Fibroblast of lung (primary cell): Measurements from ENCODE around the gene NUPR1. TPM values are rescaled to one million over a fixed set of nuclear protein-coding genes. Genes with fewer than 3 reads are reported as not detected.

ENCODE experiments used
- DNase-seq, 2 donors: peaks; one replicate each; pipeline versions ENCODE4 v3.0.0 to v3.0.0-alpha.2; 2010; ENCODE audit warnings: low read depth in 2 of 2
- H2AFZ ChIP-seq: 2 replicates; pipeline ENCODE4 v1.5.1; 2012; ENCODE audit warnings: low read length, control low read depth, inconsistent platforms
- H3K27ac ChIP-seq: 2 replicates; pipeline ENCODE4 v1.5.1; 2011; ENCODE audit warnings: low read length, control low read depth; ENCODE audit not compliant: insufficient read depth
- H3K27me3 ChIP-seq: 2 replicates; pipeline ENCODE4 v1.5.1; 2011; ENCODE audit warnings: mild to moderate bottlenecking, low read length; ENCODE audit not compliant: control insufficient read depth, insufficient read depth
- H3K36me3 ChIP-seq: 2 replicates; pipeline ENCODE4 v1.5.1; 2011; ENCODE audit warnings: low read length; ENCODE audit not compliant: control insufficient read depth, insufficient read depth
- H3K4me1 ChIP-seq: 2 replicates; pipeline ENCODE4 v1.5.1; 2011; ENCODE audit warnings: low read length; ENCODE audit not compliant: control insufficient read depth, insufficient read depth; ENCODE audit errors: extremely low read depth
- H3K4me2 ChIP-seq: 2 replicates; pipeline ENCODE4 v1.5.1; 2011; ENCODE audit warnings: low read length, control low read depth; ENCODE audit not compliant: insufficient read depth; ENCODE audit errors: extremely low read depth
- H3K4me3 ChIP-seq, 4 experiments: fragments of 200-600 bp in 1 of 4; sonication (generic) in 1 of 4; replicated peaks in 1 of 4; 2 replicates each; pipeline ENCODE4 v1.5.1; 2011 to 2016; ENCODE audit warnings: low read length in 4 of 4, low read depth in 3 of 4, mild to moderate bottlenecking in 3 of 4, control low read depth in 2 of 4, inconsistent platforms in 1 of 4, mixed read lengths in 1 of 4; ENCODE audit not compliant: insufficient read depth in 1 of 4; ENCODE audit errors: control extremely low read depth in 1 of 4
- H3K79me2 ChIP-seq: 2 replicates; pipeline ENCODE4 v1.5.1; 2012; ENCODE audit warnings: mild to moderate bottlenecking, low read length, inconsistent platforms; ENCODE audit not compliant: control insufficient read depth, insufficient read depth
- H3K9ac ChIP-seq: 2 replicates; pipeline ENCODE4 v1.5.1; 2011; ENCODE audit warnings: mild to moderate bottlenecking, low read length, control low read depth; ENCODE audit not compliant: insufficient read depth
- H3K9me3 ChIP-seq: 2 replicates; pipeline ENCODE4 v1.5.1; 2012; ENCODE audit warnings: low read depth, low read length; ENCODE audit not compliant: control insufficient read depth, insufficient read depth
- H4K20me1 ChIP-seq: 2 replicates; pipeline ENCODE4 v1.5.1; 2011; ENCODE audit warnings: low read length; ENCODE audit not compliant: control insufficient read depth, insufficient read depth; ENCODE audit errors: extremely low read depth
- EZH2 ChIP-seq: IDR thresholded peaks from 2 replicates; pipeline ENCODE4 v1.5.1; 2012; ENCODE audit warnings: low read length, control low read depth, mild to moderate bottlenecking; ENCODE audit errors: missing control alignments
- polyA plus RNA-seq, 2 donors: library from polyadenylated mRNA; depleted of rRNA in 1 of 2; stranded (reverse) in 1 of 2; unstranded in 1 of 2; fragments of >200 nt; gene quantifications; 2 replicates each; pipeline ENCODE4 v1.2.1, GENCODE V29; 2011 to 2012; ENCODE audit warnings: missing spikeins in 1 of 2
- total RNA-seq: library from RNA; depleted of rRNA; stranded (reverse); fragments of >200 nt; gene quantifications from 2 replicates; pipeline ENCODE4 v1.2.1, GENCODE V29; 2014
- TF ChIP-seq, protein P1 (sequence below), 2 donors: IDR thresholded peaks in 1 of 2; conservative IDR thresholded peaks in 1 of 2; 1 replicate in 1 of 2; 2 replicates in 1 of 2; pipeline ENCODE4 v1.5.1; 2011 to 2012; ENCODE audit warnings: low read length in 2 of 2, control low read depth in 1 of 2, inconsistent platforms in 1 of 2, low read depth in 1 of 2, mild to moderate bottlenecking in 1 of 2

The NUPR1 gene
- total and polyA plus RNA-seq, 2 donors (not counting 1 experiment from before 2014, with no cell fraction given) = 38.0 to 87.0 TPM

DNA sequence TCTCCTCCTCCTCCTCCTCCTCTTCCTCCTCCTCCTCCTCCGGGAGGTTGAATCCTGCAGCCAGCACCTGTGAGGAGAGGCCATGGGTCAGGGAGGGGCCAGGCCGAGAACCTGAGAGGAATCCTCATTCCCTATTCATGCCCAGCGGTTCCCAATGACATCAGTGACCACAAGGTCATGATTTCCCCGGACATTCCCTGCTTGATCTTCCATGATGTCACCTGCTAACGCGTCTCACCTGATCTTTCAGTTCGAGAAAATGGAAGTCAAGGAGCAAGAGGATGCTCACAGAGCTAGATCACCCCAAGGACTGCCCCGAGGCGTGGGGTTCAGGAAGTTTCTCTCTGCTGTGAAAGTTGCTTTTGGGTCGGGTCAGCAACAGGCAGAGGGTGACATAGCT, 38.9 kb downstream of the NUPR1 start:
- H3K4me3 ChIP-seq = no peak overlapping the region
- no peaks in the 10 kb centered on the region for H3K4me1 ChIP-seq
- H3K27me3 ChIP-seq = peaks cover 7% of the 10 kb centered on the region
- DNase-seq = no peak
- no peak overlapping the region for H2AFZ ChIP-seq
- H3K9ac ChIP-seq = no peak overlapping the region
- no peaks in the 10 kb centered on the region for H4K20me1 ChIP-seq
- no peaks in the 10 kb centered on the region for H3K9me3 ChIP-seq
- no peak overlapping the region for H3K4me2 ChIP-seq
- TF ChIP-seq EZH2 = no peak
- TF ChIP-seq, protein P1, sequence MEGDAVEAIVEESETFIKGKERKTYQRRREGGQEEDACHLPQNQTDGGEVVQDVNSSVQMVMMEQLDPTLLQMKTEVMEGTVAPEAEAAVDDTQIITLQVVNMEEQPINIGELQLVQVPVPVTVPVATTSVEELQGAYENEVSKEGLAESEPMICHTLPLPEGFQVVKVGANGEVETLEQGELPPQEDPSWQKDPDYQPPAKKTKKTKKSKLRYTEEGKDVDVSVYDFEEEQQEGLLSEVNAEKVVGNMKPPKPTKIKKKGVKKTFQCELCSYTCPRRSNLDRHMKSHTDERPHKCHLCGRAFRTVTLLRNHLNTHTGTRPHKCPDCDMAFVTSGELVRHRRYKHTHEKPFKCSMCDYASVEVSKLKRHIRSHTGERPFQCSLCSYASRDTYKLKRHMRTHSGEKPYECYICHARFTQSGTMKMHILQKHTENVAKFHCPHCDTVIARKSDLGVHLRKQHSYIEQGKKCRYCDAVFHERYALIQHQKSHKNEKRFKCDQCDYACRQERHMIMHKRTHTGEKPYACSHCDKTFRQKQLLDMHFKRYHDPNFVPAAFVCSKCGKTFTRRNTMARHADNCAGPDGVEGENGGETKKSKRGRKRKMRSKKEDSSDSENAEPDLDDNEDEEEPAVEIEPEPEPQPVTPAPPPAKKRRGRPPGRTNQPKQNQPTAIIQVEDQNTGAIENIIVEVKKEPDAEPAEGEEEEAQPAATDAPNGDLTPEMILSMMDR (conservative IDR thresholded peaks at IDR 0.05 in 1 of 2, IDR thresholded peaks at IDR 0.05 in 1 of 2; ENCODE audit: low read depth in 1 of 2, low read length in 2 of 2) = no peak
- no peaks in the 10 kb centered on the region for H3K79me2 ChIP-seq
- no peak overlapping the region for H3K27ac ChIP-seq
- H3K36me3 ChIP-seq = no peaks in the 10 kb centered on the region

DNA sequence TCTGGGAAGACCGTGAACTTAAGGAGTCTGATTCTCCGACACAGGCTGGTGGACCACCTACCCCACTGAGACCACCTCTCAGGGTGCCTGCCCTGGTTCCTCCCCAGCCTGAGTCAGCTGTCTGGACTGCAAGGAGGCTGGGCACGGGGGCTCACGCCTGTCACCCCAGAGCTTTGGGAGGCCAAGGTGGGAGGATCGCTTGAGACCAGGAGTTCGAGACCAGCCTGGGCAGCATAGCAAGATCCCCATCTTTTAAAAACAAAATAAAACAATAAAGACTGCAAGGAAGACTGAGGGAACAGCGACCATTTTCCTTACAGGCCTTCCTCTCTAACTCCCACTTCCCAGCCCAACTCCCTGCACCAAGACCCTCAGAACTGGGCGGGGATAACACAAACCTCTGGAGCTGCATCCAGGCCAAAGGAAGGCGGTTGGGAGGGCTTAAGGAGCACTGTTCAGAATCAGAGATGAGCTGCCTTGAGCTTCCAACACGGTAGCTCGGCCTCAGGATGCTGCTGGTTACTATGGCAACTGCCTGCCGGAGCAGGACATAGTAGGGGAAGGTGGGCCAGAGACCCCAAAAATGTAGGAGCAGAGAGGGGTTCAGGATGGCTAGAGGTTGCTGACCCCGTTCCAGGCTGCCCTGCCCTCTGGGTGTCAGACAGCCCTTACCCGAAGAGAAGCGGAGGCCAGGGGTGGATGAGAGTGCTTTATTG, 40.0 kb downstream of the NUPR1 start:
- Histone ChIP-seq H3K27me3 (peaks cover 7% of the 10 kb centered on the region), H3K9ac (no peak overlapping the region), H3K79me2 (no peaks in the 10 kb centered on the region), H3K4me3 (no peak overlapping the region), H3K27ac (no peak overlapping the region), H4K20me1 (no peaks in the 10 kb centered on the region), H3K36me3 (no peaks in the 10 kb centered on the region), H3K4me1 (no peaks in the 10 kb centered on the region), H3K9me3 (no peaks in the 10 kb centered on the region), H2AFZ (no peak overlapping the region), H3K4me2 (no peak overlapping the region)
- no peak for TF ChIP-seq EZH2
- TF ChIP-seq, protein P1 (conservative IDR thresholded peaks at IDR 0.05 in 1 of 2, IDR thresholded peaks at IDR 0.05 in 1 of 2; ENCODE audit: low read depth in 1 of 2, low read length in 2 of 2) = no peak
- no peak for DNase-seq

DNA sequence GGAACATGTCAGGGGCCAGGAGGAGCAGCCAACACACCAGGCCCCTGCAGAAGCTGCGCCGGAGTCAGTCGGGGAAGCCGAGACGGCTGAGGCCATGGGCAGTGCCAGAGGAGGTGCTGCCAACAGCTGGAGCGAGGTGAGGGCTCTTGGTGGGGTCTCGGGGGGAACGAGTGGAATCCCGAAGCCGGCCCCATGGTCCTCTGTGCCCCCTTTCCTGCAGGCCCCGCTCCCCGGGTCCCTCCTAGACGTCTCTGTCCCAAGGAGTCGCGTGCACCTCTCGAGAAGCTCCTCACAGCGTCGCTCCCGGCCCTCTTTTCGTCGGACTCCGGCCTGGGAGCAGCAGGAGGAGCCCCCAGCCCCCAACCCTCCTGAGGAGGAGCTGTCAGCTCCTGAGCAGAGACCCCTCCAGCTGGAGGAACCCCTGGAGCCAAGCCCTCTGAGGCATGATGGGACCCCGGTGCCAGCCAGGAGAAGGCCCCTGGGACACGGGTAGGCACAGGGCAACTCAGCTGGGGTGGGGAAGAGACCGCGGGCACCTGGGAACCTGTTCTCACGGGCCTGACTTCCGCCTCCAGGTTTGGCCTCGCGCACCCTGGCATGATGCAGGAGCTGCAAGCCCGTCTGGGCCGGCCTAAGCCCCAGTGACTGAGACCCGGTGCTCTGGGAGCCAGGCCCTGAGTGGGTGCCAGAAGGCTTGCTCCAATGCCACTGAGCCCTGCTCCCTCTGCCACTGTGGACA, 40.7 kb downstream of the NUPR1 start:
- no peak overlapping the region for H3K9ac ChIP-seq
- no peaks in the 10 kb centered on the region for H4K20me1 ChIP-seq
- no peaks in the 10 kb centered on the region for H3K36me3 ChIP-seq
- H3K4me3 ChIP-seq = no peak overlapping the region
- H3K27ac ChIP-seq = no peak overlapping the region
- H3K9me3 ChIP-seq = no peaks in the 10 kb centered on the region
- no peak for TF ChIP-seq EZH2
- TF ChIP-seq, protein P1 (conservative IDR thresholded peaks at IDR 0.05 in 1 of 2, IDR thresholded peaks at IDR 0.05 in 1 of 2; ENCODE audit: low read depth in 1 of 2, low read length in 2 of 2) = no peak
- no peaks in the 10 kb centered on the region for H3K79me2 ChIP-seq
- no peak for DNase-seq
- H3K4me2 ChIP-seq = no peak overlapping the region
- H3K27me3 ChIP-seq = peaks cover 7% of the 10 kb centered on the region
- H3K4me1 ChIP-seq = no peaks in the 10 kb centered on the region
- no peak overlapping the region for H2AFZ ChIP-seq
